ENCODE results near the gene LIX1L.

DNA sequence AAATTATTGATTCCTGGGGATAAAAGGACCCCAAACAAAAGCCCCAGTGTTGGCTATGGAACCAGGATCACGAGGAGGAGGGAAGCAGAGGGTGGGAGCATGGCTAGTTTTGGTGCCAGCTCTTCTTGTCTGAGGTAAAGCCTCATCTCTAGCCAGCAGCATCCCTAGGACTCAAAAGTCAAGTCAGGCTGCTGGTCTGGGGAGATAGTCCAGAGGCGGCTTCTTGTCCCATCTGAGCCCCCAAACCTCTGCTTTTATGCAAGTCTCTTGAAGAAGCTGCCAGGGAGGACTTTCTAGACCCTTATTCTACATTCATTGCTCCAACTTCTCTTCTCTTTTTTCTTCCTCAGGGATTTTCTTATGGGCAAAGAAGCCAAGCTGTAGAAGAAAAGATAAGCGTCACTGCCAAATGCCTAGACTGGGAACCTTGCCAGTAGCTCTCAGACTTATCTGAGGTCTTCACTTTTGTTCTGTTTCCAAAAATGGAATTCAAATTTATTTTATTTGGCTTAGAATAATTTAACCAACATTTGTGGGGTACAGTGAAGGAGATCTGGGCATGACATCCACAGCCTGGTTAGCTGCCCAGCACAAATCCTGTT lies 65.2 kb downstream of the LIX1L start:
- TF ChIP-seq, protein P1, sequence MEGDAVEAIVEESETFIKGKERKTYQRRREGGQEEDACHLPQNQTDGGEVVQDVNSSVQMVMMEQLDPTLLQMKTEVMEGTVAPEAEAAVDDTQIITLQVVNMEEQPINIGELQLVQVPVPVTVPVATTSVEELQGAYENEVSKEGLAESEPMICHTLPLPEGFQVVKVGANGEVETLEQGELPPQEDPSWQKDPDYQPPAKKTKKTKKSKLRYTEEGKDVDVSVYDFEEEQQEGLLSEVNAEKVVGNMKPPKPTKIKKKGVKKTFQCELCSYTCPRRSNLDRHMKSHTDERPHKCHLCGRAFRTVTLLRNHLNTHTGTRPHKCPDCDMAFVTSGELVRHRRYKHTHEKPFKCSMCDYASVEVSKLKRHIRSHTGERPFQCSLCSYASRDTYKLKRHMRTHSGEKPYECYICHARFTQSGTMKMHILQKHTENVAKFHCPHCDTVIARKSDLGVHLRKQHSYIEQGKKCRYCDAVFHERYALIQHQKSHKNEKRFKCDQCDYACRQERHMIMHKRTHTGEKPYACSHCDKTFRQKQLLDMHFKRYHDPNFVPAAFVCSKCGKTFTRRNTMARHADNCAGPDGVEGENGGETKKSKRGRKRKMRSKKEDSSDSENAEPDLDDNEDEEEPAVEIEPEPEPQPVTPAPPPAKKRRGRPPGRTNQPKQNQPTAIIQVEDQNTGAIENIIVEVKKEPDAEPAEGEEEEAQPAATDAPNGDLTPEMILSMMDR (optimal IDR thresholded peaks at IDR 0.05 in 1 of 3, IDR thresholded peaks at IDR 0.05 in 1 of 3, conservative IDR thresholded peaks at IDR 0.05 in 1 of 3; ENCODE audit: extremely low read depth in 1 of 3, insufficient read depth in 2 of 3, low read length in 3 of 3) = no peak
- no peak for TF ChIP-seq EZH2 (IDR thresholded peaks at IDR 0.05; ENCODE audit: low read length)
